ENCODE results near the gene DHRSX.

Gene DHRSX

DNA sequence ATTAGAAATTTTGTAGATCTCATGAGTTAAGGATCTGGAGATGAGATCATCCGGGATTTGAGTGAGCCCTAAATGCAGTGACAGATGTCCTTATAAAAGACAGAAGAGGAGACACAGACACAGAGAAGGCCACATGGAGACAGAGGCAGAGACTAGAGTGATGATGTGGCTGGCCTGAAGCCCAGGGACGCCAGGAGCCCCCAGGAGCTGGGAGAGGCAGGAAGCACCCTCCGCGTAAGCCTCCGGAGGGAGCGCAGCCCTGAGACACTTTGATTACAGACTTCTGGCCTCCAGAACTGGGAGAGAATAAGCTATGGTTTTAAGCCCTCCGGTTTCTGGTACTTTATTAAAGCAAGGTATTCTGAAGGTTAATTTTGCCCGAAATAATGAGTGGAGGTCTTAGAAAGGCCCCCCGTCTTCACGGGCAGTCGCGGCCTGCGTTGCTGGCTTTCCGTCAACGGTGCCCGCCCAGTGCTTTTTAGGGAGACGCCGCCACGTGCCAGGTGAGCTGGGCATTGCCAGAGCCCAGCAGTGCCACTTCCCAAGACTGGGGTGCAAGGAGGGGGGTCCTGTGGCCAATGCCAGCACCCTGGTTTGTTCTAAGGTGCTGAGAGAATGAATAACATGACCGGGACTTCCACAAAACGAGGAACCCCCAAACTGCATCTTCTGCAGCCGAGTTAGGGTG, 8.1 kb downstream of the DHRSX start:
- Histone ChIP-seq H3K27ac (ENCODE audit: low read length) (no peak overlapping the region), H3K9me3 (ENCODE audit: control insufficient read depth in 1 of 2, low read length in 2 of 2) (no peaks in the 10 kb centered on the region), H3K27me3 (ENCODE audit: low read depth, low read length) (no peaks in the 10 kb centered on the region), H3K4me1 (ENCODE audit: control insufficient read depth in 1 of 2, insufficient read depth in 2 of 2, low read length in 2 of 2) (peaks cover 5 to 9% of the 10 kb centered on the region in 2 donors), H3K4me3 (ENCODE audit: low read depth in 1 of 2, low read length in 2 of 2) (no peak overlapping the region), H3K36me3 (ENCODE audit: control insufficient read depth in 1 of 2, insufficient read depth in 2 of 2, low read length in 2 of 2) (peaks cover 24 to 37% of the 10 kb centered on the region in 2 donors)

DNA sequence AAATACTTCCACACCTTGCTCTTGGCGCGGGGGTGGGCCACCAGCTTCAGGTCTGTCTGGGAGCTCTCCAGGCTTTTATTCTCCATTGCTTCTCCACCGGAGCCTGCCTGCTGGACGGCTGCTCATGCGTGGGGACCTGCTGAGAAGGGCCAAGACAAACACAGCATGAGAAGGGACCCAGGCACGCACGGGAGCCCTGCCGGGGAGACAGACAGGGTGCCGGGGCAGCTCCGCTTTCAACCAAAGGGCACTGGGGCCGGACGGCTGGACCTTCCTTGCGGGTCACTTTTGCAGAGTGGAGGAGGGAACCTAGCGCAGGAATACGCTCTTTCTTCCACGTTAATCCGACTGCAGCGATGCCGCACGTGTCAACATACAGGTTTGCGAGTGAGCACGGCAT, 10.1 kb downstream of the DHRSX start:
- peaks cover 0 to 5% of the 10 kb centered on the region in 2 donors for H3K4me1 ChIP-seq (ENCODE audit: control insufficient read depth in 1 of 2, insufficient read depth in 2 of 2, low read length in 2 of 2)
- no peak overlapping the region for H3K27ac ChIP-seq (ENCODE audit: low read length)
- H3K9me3 ChIP-seq (ENCODE audit: control insufficient read depth in 1 of 2, low read length in 2 of 2), result no peaks in the 10 kb centered on the region
- H3K4me3 ChIP-seq (ENCODE audit: low read depth in 1 of 2, low read length in 2 of 2), result no peak overlapping the region
- no peaks in the 10 kb centered on the region for H3K27me3 ChIP-seq (ENCODE audit: low read depth, low read length)
- peaks cover 21 to 42% of the 10 kb centered on the region in 2 donors for H3K36me3 ChIP-seq (ENCODE audit: control insufficient read depth in 1 of 2, insufficient read depth in 2 of 2, low read length in 2 of 2)

DNA sequence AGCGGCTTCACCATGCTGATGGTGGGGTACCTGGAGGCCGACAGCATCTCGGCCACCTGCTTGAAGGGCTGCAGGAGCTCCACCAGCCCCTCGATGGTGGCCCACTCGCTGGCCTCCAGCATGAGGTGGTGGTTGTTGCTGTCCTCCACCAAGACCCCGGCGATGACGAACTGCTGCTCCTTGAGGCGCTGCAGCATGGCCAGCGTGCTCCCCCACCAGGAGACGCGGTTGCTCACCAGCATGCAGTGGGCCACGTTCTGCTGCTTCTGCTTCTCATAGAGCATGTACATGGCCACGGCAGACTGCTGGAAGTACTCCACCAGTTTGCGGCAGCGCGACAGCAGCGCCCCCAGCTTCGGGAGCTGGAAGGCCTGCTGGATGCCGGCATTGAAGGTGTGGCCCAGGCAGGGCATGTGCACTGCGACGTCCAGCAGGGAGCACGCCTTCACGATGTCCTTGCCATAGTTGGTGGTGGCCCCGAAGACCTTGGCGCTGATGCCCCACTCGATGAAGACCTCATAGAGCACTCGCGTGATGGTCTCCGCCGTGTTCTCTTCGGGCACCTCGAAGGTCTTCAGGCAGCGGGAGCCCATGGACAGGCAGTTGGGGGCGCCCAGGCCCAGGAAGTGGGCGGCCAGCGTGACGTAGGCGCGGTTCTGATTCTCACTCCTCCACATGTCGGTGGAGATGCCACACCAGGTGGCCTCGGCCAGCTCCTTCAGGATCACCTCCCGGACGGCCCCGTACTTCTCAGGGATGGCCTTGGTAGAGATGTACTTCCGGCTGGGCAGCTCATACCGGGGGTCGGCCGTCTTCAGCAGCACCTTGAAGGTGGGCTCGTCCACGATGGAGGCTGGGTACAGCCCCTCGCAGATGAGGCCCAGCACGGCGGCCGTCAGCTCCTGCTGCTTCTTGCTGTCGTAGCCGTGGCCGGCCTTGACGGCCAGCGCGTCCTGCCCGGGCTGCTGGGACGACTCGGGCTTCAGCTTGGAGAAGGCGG, 11.0 kb downstream of the DHRSX start:
- Histone ChIP-seq H3K4me1 (ENCODE audit: control insufficient read depth in 1 of 2, insufficient read depth in 2 of 2, low read length in 2 of 2) (peaks cover 0 to 10% of the 10 kb centered on the region in 2 donors), H3K9me3 (ENCODE audit: control insufficient read depth in 1 of 2, low read length in 2 of 2) (no peaks in the 10 kb centered on the region), H3K27me3 (ENCODE audit: low read depth, low read length) (no peaks in the 10 kb centered on the region), H3K36me3 (ENCODE audit: control insufficient read depth in 1 of 2, insufficient read depth in 2 of 2, low read length in 2 of 2) (peaks cover 17 to 38% of the 10 kb centered on the region in 2 donors), H3K27ac (ENCODE audit: low read length) (no peak overlapping the region), H3K4me3 (ENCODE audit: low read depth in 1 of 2, low read length in 2 of 2) (no peak overlapping the region)

DNA sequence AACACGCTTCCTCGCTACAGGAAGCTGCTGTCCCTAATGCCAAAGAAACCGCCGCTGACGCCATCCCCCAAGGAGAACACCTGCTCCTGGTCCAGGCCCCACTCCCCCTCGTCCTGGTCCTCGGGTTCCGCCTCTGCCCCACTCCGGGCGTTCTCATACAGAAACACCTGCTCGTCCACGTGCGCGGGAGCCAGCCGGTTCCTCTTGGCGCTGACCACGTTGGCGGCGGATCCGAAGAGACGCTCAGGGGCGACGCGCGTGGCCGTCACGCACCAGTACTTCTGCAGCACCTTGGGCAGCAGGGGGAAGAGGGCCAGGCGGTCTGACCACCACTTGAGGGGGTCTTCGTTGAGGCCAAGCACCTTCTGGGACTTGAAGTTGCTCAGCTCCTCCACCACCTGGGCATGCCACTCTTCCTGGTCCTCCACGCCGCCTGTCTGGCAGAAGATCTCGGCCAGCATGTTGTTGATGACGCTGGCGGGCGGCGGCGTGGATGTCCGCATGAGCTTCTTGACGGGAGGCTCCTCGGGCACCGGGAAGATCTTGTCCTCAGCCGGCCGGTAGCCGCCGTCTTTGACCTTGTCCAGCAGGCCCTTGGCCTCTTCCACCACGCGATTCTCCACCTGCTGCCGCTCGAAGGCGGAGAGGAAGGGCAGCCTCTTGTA, 12.0 kb downstream of the DHRSX start:
- Histone ChIP-seq H3K4me1 (ENCODE audit: control insufficient read depth in 1 of 2, insufficient read depth in 2 of 2, low read length in 2 of 2) (peaks cover 0 to 10% of the 10 kb centered on the region in 2 donors), H3K27ac (ENCODE audit: low read length) (no peak overlapping the region), H3K27me3 (ENCODE audit: low read depth, low read length) (no peaks in the 10 kb centered on the region), H3K4me3 (ENCODE audit: low read depth in 1 of 2, low read length in 2 of 2) (no peak overlapping the region), H3K36me3 (ENCODE audit: control insufficient read depth in 1 of 2, insufficient read depth in 2 of 2, low read length in 2 of 2) (peaks cover 17 to 38% of the 10 kb centered on the region in 2 donors), H3K9me3 (ENCODE audit: control insufficient read depth in 1 of 2, low read length in 2 of 2) (no peaks in the 10 kb centered on the region)

DNA sequence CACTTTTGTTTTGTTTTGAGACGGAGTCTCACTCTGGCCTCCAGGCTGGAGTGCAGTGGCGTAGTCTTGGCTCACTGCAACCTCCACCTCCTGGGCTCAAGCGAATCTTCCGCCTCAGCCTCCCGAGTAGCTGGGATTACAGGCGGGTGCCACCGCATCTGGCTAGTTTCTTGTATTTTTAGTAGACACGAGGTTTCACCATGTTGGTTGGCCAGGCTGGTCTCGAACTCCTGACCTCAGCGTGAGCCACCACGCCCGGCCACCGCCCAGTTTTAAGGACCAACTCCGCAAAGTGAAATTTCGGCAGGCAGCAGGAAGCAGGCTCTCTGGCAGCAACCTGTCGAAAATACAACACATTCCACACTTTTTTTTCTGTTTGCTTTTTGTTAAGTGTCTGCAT, 13.4 kb downstream of the DHRSX start:
- H3K4me1 ChIP-seq (ENCODE audit: control insufficient read depth in 1 of 2, insufficient read depth in 2 of 2, low read length in 2 of 2), result peaks cover 0 to 10% of the 10 kb centered on the region in 2 donors
- no peaks in the 10 kb centered on the region for H3K9me3 ChIP-seq (ENCODE audit: control insufficient read depth in 1 of 2, low read length in 2 of 2)
- H3K36me3 ChIP-seq (ENCODE audit: control insufficient read depth in 1 of 2, insufficient read depth in 2 of 2, low read length in 2 of 2), result peaks cover 17 to 38% of the 10 kb centered on the region in 2 donors
- no peak overlapping the region for H3K27ac ChIP-seq (ENCODE audit: low read length)
- no peak overlapping the region for H3K4me3 ChIP-seq (ENCODE audit: low read depth in 1 of 2, low read length in 2 of 2)
- no peaks in the 10 kb centered on the region for H3K27me3 ChIP-seq (ENCODE audit: low read depth, low read length)

DNA sequence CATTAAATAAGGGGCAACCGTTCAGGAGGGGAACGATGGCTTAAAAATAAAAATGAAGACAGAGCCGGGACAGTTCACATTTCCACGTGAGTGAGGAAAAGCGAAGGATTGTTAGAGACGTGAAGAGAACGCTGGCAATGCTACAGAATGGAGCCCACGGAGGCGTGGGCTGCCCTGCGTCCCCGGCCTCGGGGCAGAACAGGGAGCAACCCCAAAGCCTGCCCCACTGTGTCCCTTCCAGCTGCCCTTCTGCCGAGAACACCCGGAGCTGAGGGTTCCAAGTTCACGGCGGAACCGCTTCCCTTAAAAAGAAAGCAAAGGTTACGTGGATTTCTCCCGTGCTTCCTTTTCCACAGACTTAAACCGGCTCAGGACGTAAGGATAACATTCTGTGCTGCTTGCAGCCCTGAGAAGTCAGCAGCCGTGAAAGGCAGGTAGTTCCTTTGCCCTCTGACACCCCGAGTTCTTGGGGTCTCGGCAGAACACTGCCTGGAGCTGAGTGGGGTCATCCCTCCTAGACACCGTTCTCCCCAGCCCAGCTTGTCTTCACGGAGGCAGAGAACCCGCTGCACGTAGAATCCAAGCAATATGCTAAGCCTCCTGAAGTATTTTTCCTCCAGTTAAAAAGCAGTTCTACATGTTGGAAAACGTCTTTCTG, 14.2 kb downstream of the DHRSX start:
- H3K36me3 ChIP-seq (ENCODE audit: control insufficient read depth in 1 of 2, insufficient read depth in 2 of 2, low read length in 2 of 2), result peaks cover 13 to 38% of the 10 kb centered on the region in 2 donors
- H3K27me3 ChIP-seq (ENCODE audit: low read depth, low read length), result no peaks in the 10 kb centered on the region
- no peak overlapping the region for H3K4me3 ChIP-seq (ENCODE audit: low read depth in 1 of 2, low read length in 2 of 2)
- no peaks in the 10 kb centered on the region for H3K9me3 ChIP-seq (ENCODE audit: control insufficient read depth in 1 of 2, low read length in 2 of 2)
- H3K4me1 ChIP-seq (ENCODE audit: control insufficient read depth in 1 of 2, insufficient read depth in 2 of 2, low read length in 2 of 2), result peaks cover 0 to 10% of the 10 kb centered on the region in 2 donors
- H3K27ac ChIP-seq (ENCODE audit: low read length), result no peak overlapping the region

DNA sequence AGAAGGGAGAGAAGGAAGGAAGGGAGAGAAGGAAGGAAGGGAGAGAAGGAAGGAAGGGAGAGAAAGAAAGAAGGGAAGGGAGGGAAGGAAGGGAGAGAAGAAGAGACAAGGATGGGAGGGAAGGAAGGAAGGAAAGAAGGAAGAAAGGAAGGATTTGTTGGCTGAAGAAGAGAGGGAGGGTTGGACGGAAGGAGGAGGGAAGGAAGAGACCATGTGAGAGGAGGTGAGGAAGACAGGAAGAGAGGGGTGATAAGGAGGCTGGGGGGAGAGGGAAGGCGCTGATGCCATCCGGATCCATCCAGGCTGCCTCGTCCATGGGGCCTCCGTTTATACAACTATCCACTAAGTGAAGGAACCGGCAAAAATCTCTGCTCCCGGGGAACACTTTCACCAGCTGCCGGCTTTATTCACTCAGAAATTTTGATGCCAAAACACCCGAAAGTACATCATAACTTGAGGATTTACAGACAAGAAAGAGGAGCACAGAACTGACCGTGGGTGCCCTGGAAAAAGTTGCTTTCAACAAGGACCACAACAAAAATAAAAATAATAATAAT, 14.9 kb downstream of the DHRSX start:
- H3K27ac ChIP-seq (ENCODE audit: low read length), result no peak overlapping the region
- H3K27me3 ChIP-seq (ENCODE audit: low read depth, low read length), result no peaks in the 10 kb centered on the region
- H3K36me3 ChIP-seq (ENCODE audit: control insufficient read depth in 1 of 2, insufficient read depth in 2 of 2, low read length in 2 of 2), result peaks cover 13 to 38% of the 10 kb centered on the region in 2 donors
- peaks cover 0 to 10% of the 10 kb centered on the region in 2 donors for H3K4me1 ChIP-seq (ENCODE audit: control insufficient read depth in 1 of 2, insufficient read depth in 2 of 2, low read length in 2 of 2)
- H3K4me3 ChIP-seq (ENCODE audit: low read depth in 1 of 2, low read length in 2 of 2), result no peak overlapping the region
- no peaks in the 10 kb centered on the region for H3K9me3 ChIP-seq (ENCODE audit: control insufficient read depth in 1 of 2, low read length in 2 of 2)

DNA sequence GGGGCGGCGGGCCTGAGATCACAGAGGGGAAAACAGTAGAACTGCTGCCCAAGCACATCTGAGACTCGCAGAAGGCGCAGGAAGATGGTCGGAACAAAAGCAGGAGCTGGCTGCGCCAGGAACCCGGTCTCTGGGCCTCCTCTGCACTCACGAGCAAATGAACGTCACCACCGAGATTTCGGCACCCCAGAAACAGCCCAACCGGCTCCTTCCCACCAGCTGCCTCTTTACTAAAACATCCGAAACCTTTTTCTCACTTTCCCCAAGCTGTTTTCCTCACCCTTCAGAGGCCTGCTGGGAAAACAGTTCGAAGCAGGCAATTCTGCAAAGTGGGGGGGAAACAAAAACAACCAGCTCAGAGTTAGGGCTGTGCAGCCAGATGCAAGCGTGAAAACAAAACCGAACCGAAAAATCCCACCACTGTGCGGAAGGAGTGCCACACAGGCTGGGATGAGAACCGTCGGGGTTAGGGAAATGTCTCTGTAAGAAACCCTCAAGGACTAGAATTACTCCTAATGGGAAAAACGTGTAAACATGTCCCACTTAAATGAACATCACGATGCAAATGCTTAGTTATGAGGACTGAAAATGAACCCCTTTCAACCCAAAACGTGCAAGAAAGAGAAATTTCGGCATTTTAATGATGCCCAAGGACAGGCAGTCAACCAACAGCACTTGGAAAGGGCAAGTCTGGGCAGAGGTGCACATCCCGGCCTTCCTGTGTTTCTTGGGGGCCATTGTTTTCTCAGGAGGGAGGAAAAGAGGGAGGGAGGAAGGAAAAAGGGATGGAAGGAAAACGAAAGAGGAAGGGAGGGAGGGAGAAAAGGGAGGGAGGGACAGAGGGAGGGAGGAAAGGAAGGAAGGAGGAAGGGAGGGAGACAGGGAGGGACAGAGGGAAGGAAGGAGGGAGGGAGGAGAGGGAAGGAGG, 15.8 kb downstream of the DHRSX start:
- Histone ChIP-seq H3K9me3 (ENCODE audit: control insufficient read depth in 1 of 2, low read length in 2 of 2) (no peaks in the 10 kb centered on the region), H3K4me3 (ENCODE audit: low read depth in 1 of 2, low read length in 2 of 2) (peak overlapping the region; percentile 32 to 37)

DNA sequence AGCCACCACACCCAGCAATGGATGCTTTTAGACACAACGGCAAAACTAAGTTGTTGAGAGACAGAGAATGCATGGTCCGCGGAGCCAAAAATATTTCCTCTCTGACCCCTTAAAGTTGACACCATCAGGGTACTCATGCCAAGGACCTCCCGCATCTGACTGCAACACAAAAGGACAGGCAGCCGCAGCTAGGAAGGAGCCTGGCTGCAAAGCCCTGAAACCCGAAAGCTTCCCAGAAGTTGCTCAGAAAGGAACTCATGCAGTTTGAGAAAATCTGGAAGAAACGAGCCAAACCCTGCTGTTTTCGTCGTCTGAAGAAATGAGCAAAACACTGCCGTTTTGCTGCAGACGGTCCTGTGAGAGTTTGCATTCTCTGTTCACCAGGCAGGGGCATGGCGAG, 16.5 kb downstream of the DHRSX start:
- Histone ChIP-seq H3K4me1 (ENCODE audit: control insufficient read depth in 1 of 2, insufficient read depth in 2 of 2, low read length in 2 of 2) (peaks cover 0 to 10% of the 10 kb centered on the region in 2 donors), H3K4me3 (ENCODE audit: low read depth in 1 of 2, low read length in 2 of 2) (peak overlapping the region; percentile 9 to 32), H3K27ac (ENCODE audit: low read length) (peak overlapping the region; percentile 65), H3K36me3 (ENCODE audit: control insufficient read depth in 1 of 2, insufficient read depth in 2 of 2, low read length in 2 of 2) (peaks cover 8 to 28% of the 10 kb centered on the region in 2 donors), H3K9me3 (ENCODE audit: control insufficient read depth in 1 of 2, low read length in 2 of 2) (no peaks in the 10 kb centered on the region), H3K27me3 (ENCODE audit: low read depth, low read length) (no peaks in the 10 kb centered on the region)

More for the DNA sequence above, 15.8 kb downstream of the DHRSX start:
- H3K36me3 ChIP-seq (ENCODE audit: control insufficient read depth in 1 of 2, insufficient read depth in 2 of 2, low read length in 2 of 2), result peaks cover 13 to 30% of the 10 kb centered on the region in 2 donors
- H3K27ac ChIP-seq (ENCODE audit: low read length), result peak overlapping the region; percentile 65
- H3K27me3 ChIP-seq (ENCODE audit: low read depth, low read length), result no peaks in the 10 kb centered on the region
- peaks cover 0 to 10% of the 10 kb centered on the region in 2 donors for H3K4me1 ChIP-seq (ENCODE audit: control insufficient read depth in 1 of 2, insufficient read depth in 2 of 2, low read length in 2 of 2)
